Lower leg skin (tissue), 3 donors: ENCODE results near the gene PRR20D.
"Not testable (repeated sequence)": the region's sequence is repeated elsewhere in the genome, so short reads cannot be mapped to it uniquely, and the experiment has no call there.

Experiments
- CTCF ChIP-seq, 3 donors: fragments of 450-650 bp; IDR thresholded peaks; one replicate each; pipeline ENCODE4 v1.5.1; 2016; ENCODE audit warnings: antibody characterized with exemption in 3 of 3, mild to moderate bottlenecking in 3 of 3, moderate library complexity in 2 of 3
- POLR2A ChIP-seq, 2 donors: fragments of 450-650 bp; IDR thresholded peaks; one replicate each; pipeline ENCODE4 v1.6.1; 2016 to 2017; ENCODE audit warnings: antibody characterized with exemption in 2 of 2, mild to moderate bottlenecking in 1 of 2, moderate library complexity in 1 of 2

- TF ChIP-seq POLR2A, CTCF (IDR thresholded peaks at IDR 0.05): not testable (repeated sequence)
These were observed 12.3 kb upstream of the PRR20D start for GRCh38 chr13:57148106-57148505.
